ENCODE results near the gene HCAR2. TPM values are rescaled to one million over a fixed set of nuclear protein-coding genes. Genes with fewer than 3 reads are reported as not detected.
A peak's percentile ranks its signal among the peaks of the same experiment; 100 is the strongest.

Gene HCAR2
- total RNA-seq, 4 donors from 2014 or later: not detected

DNA sequence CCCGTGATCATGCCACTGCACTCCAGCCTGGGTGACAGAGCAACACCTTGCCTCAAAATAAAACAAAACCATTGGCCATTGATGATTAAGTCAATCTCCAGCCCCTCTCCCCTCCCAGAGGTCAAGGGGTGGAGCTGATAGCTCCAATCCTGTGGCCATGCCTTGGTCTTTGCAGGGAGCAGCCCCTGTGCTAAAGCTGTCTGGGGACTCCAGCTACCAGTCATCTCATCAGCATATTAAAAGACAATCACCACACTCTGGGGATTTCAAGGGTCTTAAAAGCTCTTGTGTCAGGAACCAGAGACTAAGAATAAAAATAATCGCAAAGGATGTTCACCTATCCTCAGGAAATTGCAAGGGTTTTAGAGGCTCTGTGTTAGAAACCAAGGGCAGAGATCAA, 30.6 kb downstream of the HCAR2 start:
- intact Hi-C loops (cut with DNase I): no loop called here
- 73 to 76% methylated on average over 2 of the region's 2 CpGs for WGBS, 2 donors
- no peak for DNase-seq
- no peak overlapping the region for H3K27ac ChIP-seq
- H3K36me3 ChIP-seq: no peaks in the 10 kb centered on the region
- H3K27me3 ChIP-seq: no peaks in the 10 kb centered on the region
- H3K9me3 ChIP-seq: no peaks in the 10 kb centered on the region
- peaks cover 10 to 21% of the 10 kb centered on the region in 2 donors for H3K4me1 ChIP-seq
- no peak overlapping the region for H3K4me3 ChIP-seq (replicated peaks in 1 of 3)
- TF ChIP-seq CTCF (IDR thresholded peaks at IDR 0.05): no peak
- no peak for TF ChIP-seq POLR2A (IDR thresholded peaks at IDR 0.05)

DNA sequence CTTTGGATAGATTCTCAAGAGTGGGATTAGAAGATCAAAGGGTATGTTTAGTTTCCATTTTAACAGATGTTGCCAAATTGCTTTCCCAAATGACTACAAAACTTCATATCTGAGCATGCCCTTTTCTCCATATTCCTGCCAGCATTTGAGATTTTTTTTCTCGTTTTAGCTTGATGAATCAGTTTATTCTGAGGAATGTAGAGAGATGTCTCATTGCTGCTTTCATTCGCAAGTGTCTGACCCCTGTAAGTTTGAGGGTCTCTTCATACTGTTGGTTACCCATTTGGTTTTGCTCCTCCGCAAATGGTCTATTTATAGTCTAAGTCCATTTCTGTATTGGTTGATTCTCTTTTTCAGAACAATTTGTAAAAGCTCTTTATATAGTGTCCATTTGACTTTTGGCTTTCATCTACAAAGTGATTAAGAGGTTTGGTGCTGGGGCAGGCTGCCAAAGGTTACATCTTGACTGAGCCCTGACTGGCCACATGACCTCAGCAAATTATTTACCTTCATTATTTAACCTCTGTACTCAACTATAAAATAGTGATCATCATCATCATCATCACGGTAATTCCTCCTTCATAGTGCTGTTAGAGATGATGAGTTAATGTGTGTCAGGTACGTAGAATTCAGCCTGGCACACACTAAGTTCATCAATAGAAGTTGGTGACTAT, 33.6 kb downstream of the HCAR2 start:
- intact Hi-C loops (cut with DNase I): no loop called here
- Histone ChIP-seq H3K27me3 (no peaks in the 10 kb centered on the region), H3K27ac (peak overlapping the region in 1 of 3 donors; percentile 7), H3K36me3 (no peaks in the 10 kb centered on the region), H3K9me3 (no peaks in the 10 kb centered on the region), H3K4me1 (peaks cover 10 to 20% of the 10 kb centered on the region in 2 donors), H3K4me3 (replicated peaks in 1 of 3) (no peak overlapping the region)
- TF ChIP-seq POLR2A (IDR thresholded peaks at IDR 0.05) (no peak), CTCF (IDR thresholded peaks at IDR 0.05) (no peak)
- DNase-seq: peak; percentile 41 to 50
- WGBS, 2 donors: 65 to 67% methylated on average over 5 of the region's 5 CpGs

GRCh38 chr12:122668268-122668667, 34.9 kb downstream of the HCAR2 start:
- H3K9me3 ChIP-seq: no peaks in the 10 kb centered on the region
- no peak overlapping the region for H3K4me3 ChIP-seq (replicated peaks in 1 of 3)
- WGBS, 2 donors: 93 to 94% methylated on average over 2 of the region's 2 CpGs
- TF ChIP-seq CTCF (IDR thresholded peaks at IDR 0.05) (no peak), POLR2A (IDR thresholded peaks at IDR 0.05) (no peak)
- H3K36me3 ChIP-seq: no peaks in the 10 kb centered on the region
- H3K27me3 ChIP-seq: no peaks in the 10 kb centered on the region
- intact Hi-C loops (cut with DNase I): no loop called here
- H3K4me1 ChIP-seq: peaks cover 4 to 9% of the 10 kb centered on the region in 2 donors
- no peak overlapping the region for H3K27ac ChIP-seq
- no peak for DNase-seq

GRCh38 chr12:122665759-122666158, 37.4 kb downstream of the HCAR2 start:
- TF ChIP-seq POLR2A (IDR thresholded peaks at IDR 0.05) (no peak), CTCF (IDR thresholded peaks at IDR 0.05) (no peak)
- WGBS, 2 donors: 90 to 94% methylated on average over 5 of the region's 5 CpGs
- intact Hi-C loops (cut with DNase I): no loop called here
- no peak overlapping the region for H3K27ac ChIP-seq
- H3K36me3 ChIP-seq: no peaks in the 10 kb centered on the region
- no peaks in the 10 kb centered on the region for H3K27me3 ChIP-seq
- H3K4me1 ChIP-seq: peaks cover 4 to 9% of the 10 kb centered on the region in 2 donors
- no peaks in the 10 kb centered on the region for H3K9me3 ChIP-seq
- H3K4me3 ChIP-seq (replicated peaks in 1 of 3): no peak overlapping the region
- no peak for DNase-seq

DNA sequence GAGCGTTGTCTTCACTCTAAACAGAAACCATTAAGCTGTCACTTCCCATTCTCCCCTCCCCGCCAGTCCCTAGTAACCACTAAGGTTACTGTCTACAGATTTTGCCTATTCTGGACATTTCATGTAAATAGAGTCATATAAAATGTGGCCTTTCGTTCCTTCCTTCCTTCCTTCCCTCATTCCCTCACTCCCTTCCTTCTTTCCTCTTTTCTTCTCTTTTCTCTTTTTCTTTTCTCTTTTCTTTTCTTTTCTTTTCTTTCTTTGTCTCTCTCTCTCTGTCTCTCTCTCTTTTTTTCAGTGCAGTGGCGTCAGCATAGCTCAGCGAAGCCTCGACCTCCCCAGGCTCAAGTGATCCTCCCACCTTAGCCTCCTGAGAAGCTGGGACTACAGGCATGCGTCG, 37.8 kb downstream of the HCAR2 start:
- Histone ChIP-seq H3K27ac (no peak overlapping the region), H3K9me3 (no peaks in the 10 kb centered on the region), H3K27me3 (no peaks in the 10 kb centered on the region), H3K36me3 (no peaks in the 10 kb centered on the region), H3K4me3 (replicated peaks in 1 of 3) (no peak overlapping the region), H3K4me1 (peaks cover 4 to 9% of the 10 kb centered on the region in 2 donors)
- intact Hi-C loops (cut with DNase I): no loop called here
- no peak for TF ChIP-seq POLR2A (IDR thresholded peaks at IDR 0.05)
- TF ChIP-seq CTCF (IDR thresholded peaks at IDR 0.05): no peak
- DNase-seq: no peak
- 89 to 90% methylated on average over 8 of the region's 8 CpGs for WGBS, 2 donors
